GOT3 (cell line): ENCODE results near the gene MTIF3.
A peak's percentile ranks its signal among the peaks of the same experiment; 100 is the strongest.

Experiments used
- DNase-seq: peaks from one replicate; lab custom pipeline; 2025; ENCODE audit warnings: mixed read lengths; lab: John Stamatoyannopoulos, UW

Gene MTIF3, protein sequence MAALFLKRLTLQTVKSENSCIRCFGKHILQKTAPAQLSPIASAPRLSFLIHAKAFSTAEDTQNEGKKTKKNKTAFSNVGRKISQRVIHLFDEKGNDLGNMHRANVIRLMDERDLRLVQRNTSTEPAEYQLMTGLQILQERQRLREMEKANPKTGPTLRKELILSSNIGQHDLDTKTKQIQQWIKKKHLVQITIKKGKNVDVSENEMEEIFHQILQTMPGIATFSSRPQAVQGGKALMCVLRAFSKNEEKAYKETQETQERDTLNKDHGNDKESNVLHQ

DNA sequence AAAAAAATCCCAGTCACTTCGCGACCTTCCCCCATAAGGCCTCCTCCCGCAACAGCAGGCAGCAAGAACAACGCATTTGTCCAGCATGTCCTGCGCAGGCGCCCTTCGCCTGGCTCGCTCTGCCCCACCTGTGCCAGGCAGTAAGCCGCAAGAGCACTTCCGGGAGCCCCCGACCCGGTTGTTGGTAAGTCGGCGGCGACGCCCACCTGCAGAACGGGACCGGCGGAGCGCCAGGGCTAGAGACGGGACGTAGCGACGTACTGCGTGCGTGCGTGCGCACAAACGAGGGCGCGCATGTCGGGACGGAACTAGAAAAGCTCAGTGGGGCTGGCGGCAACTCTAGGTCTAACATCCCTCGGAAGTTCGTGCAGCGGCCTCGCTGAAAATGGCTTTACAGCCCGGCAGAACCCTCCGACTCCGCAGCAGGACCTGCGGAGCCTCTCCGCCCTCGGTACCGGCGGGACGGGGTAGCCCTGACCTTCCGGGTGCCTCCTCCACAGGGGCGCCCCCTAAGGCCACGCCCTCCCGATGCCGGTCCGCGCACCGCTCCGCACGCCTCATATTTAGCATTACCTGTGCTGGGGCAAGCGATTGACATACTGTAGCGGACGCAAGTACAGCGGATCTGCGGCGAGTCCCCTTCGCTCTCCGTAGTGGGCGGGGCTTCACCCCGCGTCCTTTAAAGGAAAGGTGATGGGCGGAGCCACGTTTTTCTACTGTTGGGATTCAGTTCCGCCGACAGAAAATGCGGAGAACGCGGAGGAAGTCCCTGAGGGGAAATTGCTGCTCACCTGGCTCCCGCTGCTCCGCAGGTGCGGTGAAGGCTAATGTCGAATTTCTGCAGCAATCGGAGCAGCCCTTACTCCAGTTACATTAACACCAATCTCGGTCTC is at the start of gene MTIF3:
MTIF3 (minus strand) TSS at position 629 of the 893 bp plus-strand sequence. CDS start 10,116 bp downstream, outside the sequence.
- peak; percentile 60 for DNase-seq

DNA sequence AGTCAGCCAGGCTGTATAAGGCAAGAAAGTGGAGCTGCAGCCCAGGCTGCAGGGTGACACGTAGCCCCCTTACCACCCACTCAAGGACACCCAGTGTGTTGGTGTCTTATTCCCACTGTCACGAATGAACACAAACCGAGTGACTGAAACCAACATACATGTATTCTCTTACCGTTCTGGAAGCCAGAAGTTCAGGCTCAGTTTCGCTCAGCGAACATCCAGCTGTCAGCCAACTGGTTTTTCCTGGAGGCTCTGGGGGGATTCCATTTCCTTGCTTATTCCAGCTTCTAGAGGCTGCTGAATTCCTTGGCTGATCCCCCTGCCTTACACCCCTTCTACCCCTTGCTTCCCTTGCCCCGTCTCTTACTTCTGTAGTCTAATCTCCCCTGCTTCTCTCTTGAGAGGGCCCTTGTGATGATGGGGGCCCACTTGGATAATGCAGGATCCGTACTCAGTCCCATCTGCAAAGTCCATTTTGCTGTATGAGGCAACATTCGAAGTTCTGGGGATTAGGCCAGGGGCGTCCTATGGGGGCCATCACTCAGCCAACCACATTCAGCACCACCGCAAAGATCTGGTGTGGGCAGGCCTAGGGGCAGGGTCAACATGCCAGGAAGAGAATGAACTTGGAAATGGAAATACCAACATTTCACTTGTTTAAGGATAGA is 47.3 kb upstream of the MTIF3 start:
- no peak for DNase-seq

DNA sequence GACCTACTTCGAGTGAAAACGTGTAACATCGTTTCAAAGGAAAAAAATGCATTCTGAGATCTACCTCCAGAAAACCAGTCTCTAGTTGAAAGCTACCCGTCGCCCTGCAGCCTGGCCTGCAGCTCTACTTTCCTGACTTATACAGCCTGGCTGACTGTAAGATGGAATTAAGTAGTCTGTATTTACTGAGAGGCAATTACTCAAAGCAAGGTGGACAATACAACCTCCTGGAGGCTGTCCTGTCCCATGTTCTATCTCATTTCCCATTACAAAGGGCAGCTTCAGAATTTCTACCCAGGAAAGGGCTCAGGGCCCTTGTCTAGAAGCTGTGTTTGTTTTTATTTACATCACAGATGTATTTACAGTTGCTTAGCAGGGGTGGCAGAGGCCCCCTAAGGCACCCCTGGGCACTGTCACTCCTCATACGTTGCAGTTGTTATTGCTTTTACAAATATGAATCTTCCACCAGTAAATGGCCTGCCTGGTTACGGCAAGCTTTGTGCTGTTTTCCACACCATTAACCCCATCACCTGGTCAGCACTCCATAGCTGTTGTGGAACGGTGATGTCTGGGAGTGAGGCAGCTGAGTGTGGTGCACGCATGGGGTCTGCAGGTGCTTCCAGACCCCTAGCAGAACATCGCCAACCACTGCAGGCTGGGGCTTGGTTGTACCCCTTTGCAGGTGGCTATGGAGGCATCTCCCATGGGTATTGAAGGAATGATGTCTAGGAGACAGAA is 46.3 kb upstream of the MTIF3 start:
- no peak for DNase-seq

DNA sequence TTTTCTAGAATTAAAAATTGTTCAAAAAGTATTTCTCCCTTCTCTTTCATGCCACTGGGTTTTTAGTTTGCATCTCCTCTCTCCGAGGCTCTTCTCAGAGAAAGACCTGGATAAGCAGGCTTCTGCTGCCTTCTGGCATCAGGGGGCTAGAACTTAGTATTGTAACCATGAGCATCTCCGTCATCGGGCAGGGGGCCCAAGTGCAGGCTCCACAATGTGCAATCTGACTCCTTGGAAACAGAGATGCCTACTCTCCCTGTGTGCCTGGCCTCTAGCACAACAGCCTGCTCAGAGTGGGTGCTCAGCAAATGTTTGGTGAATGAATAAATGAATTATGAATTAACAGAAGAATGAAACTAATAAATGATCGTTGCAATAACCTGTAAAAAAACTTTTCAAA is 45.6 kb upstream of the MTIF3 start:
- DNase-seq: no peak

DNA sequence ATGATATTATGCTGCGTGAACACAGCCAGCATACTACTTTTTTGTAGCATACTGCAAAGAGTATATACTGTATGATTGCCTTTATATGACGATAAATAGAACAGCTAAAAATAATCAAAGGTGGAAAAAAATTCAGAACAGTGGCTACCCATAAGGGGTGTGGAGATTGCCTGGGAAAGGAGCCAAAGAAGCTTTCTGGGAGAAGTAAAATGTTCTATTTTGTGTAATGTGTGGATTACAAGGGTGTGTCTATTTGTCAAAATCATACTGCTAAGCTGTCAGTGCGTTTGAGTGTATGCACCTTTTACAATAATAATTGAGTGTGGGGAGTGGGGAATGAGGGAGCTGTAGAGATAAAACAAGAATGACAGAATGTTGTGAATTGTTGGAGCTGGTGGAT is 45.2 kb upstream of the MTIF3 start:
- DNase-seq: no peak

DNA sequence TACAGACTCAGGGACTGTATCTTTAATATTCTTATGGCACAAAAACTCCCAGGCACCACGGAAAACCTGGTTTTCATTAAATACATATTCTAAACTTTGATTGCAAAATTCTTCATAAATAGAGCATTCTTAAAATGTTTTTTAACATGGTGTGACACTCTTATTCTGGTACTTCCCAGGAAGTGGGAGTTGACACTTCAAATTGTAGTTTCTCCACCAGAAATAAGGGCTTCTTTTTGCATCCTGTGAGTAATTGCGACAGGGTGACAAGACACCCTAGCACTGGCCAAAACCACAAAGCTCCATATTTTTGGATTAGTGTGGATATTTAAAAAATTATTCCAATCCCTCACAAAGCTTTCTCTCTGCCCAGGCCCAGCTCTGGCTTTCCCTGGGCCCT is 43.6 kb upstream of the MTIF3 start:
- DNase-seq: no peak

DNA sequence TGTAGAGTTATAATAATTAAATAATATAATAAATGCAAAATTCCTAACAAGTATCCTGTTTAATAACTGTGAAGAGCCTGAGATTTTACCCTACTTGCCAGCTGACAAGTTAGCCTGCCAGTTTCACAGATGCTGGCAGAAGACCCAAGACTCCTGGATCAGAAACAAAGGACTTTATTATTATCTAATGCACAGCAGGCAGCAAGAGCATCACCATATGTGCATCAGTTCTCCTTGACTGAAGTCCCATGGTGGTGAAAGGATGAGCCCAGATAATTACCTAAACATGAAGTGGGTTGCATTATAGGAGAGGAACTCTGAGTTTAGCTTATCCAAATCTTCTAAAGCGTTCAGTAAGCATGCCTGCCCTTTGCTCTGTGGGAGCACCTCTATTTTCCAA is 39.1 kb upstream of the MTIF3 start:
- no peak for DNase-seq

DNA sequence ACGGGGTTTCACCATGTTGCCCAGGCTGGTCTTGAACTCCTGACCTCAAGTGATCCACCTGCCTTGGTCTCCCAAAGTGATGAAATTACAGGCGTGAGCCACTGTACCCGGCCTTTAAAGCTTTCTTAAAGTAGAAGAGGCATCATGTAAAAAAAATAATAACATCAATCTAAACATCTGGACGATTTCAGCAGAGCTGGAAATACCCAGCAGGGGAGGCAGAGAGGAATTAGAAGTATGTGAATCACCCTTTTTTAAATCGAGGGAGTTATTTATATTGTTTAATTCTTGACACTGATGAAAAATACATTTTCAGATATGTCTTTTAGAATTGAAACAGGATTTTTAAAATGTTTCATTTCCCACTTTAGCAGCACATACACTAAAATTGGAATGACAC is 37.4 kb upstream of the MTIF3 start:
- DNase-seq: no peak

DNA sequence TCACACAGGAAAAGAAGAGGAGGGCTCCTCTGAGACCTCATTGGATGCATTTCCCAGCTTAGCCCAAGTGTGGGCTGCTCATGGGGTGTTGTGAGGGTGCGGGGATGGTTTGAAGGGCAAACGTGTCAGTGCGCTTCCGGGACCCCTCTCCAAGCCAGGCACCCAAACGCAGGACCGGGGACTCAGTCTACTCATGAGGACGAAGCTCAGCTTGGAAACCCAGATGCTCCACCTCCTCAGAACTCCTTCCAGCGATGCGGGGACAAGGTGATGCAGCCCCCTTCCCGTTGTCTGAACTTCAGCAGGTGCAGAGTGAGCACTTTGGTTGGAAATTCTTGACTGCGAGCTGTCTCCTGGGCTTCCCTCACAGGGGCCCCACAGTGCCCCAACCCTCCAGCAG is 33.1 kb upstream of the MTIF3 start:
- DNase-seq: no peak

DNA sequence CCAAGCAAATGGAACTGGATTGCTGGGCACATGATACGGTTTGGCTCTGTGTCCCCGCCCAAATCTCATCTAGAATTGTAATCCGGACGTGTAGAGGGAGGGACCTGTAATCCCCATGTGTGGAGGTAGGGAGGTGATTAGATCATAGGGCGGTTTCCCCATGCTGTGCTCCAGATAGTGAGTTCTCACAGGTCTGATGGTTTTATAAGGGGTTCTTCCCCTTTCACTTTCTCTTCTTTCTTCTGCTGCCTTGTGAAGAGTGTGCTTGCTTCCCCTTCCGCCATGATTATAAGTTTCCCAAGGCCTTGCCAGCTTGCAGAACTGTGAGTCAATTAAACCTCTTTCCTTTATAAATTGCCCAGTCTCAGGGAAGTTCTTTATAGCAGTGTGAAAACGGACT is 32.6 kb upstream of the MTIF3 start:
- DNase-seq: no peak

DNA sequence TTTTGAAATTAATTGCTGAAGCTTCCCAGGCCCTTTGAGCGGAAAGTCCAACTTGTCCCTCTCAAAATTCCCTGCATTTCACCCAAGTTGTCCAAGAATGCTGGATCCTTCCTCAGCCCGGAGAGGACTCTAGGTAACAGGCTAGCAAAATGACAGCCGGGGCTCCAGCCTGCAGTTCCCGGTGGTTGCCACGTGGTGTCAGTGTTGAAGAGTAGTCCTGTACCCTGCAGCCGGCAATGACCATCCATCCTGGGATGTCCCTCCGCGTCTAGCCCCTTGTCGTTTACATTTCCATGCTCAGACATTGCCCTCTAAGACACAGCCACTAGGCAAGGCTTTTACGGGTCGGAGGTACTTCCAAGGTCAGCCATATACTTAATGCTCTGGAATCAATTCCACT is 31.4 kb upstream of the MTIF3 start:
- DNase-seq: no peak

DNA sequence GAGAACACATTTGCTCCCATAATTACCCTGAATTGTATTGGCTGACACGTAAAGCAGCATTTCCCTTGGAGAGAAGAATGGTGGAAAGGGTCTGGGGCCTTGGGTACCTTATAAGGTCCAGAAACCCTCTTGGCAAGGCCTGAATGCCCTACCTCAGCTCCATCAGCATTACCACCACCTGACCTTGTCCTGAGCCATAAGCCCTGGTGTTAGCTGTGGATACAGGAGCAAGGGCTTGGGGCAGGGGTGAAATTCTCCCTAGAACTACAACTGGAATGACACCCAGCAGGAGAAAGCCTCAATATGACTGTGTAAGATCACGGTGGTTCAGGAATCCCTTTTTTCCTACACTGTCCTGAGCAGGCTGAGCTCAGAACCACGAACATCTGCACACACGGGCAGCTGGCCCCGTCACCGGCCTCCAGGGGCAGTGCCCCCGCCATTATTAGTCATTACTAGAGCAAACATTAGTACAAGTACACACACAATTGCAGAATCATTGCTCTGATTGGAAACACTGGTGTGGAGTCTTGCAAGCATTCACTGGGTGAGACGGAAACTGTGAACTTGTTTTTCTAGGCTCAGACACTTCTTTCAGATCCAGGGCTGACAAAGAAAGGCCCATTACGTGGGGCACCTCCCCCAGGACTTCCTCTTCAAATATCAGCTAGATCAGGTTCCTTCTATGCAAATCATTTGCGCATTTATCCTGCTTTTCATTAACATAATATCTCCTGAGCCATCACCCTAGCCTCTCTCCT is 26.8 kb upstream of the MTIF3 start:
- DNase-seq: no peak

DNA sequence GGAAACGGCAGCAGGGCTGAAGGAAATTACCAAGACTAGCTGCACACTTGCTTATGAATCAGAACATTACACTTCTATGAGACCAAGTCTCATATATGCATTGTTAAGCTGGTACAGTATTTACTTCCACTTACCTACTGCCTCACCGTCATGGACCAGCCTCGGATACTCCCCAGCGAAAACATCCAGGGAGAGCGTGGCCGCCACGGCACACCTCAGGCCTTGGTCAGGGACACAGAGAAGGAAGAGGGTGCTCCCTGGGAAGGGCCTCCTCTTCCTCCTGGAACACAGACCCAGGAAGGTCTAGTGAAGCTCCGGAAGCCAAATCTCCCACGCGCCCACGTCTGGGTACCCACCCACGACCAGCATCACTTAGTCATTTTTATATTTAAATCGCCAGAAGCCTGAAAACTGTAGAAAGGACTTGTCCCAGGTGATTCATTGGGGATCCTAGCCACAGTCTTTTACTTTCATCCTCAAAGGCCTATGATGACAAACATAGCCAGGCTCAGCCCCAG is 24.4 kb upstream of the MTIF3 start:
- no peak for DNase-seq

DNA sequence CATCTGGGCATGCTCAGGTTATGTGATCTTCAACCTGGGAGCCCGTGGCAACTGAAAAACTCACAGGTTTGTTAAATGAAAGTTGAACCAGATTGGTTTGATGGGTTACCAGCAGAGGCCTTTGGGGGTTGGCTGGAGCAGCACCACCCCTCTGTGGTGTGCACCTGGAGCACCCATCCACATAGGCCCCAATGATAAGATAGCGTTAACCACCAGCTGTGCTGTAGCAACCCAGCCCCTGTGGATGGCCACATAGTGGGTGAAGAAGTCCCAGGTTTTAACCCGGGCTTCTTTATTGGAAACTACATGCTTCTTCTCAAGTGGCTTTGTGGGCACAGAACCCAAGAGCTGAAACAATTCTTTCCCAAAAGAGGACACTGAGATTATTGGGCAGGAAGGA is 22.6 kb upstream of the MTIF3 start:
- no peak for DNase-seq

DNA sequence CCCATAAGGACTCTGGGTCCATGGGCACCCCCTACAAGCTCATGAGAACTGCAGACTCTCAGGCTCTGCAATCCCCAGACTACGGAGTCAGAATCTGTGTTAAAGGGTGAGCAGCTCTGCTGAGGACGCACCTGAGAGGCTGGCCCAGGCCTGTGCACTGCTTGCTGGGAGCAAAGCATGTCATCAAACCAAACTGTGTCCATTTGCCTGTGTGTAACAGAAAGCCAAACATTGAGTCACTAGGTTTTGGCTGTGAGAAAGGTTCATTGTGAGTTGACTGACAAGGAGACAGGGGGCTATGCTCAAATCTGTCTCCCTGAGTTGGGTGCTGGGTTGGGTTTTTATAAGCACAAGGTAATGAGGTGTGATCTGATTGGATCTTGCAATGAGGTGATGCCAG is 22.1 kb upstream of the MTIF3 start:
- DNase-seq: no peak

DNA sequence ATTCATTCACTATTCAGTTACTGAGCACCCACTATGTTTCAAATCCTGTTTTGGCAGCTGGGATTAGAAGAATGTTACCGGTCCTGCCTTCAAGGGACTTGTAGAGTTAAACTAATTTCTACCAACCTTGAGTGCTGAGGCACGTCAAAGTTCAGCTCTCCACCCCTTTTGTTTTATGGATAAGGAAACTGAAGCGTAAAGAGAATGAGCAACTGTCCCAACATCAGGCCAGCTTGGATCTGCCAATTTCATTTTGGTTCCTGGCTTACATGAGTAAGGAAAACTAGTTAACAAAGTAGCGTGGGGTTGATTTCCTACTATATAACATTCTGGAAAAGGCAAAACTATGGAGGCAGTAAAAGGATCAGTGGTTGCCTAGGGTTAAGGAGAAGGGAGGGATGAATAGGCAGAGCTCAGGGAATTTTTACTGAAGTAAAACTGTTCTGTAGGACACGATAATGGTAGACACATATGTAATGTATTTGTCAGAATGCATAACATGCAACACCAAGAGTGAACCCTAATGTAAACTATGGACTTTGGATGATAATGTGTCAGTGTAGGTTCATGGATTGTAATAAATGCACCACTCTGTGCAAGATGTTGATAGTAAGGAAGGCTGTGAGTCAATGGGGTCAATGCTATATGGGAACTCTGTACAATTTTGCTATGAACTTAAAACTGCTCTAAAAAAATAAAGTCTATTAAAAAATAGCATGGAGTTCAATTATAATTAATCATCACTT is 19.9 kb upstream of the MTIF3 start:
- no peak for DNase-seq

DNA sequence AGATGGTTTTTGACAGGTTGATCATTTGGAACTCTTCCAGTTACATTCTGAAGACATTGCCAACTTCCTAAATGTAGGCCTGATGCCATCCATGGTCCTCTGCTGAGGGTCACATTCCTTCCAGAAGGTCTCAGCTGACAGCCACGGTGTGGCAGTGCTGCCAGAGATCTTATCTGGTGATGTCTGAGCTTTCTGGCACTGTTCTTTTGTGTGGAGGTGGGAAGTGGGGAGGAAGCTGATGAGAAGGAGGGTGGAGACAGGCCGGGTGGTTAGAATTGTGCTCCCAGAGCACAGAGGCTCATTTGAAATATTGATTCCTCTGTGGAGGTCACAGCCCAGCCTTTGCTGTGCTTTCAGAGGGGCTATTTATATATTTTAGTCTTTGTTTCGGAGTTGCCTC is 16.1 kb upstream of the MTIF3 start:
- no peak for DNase-seq

DNA sequence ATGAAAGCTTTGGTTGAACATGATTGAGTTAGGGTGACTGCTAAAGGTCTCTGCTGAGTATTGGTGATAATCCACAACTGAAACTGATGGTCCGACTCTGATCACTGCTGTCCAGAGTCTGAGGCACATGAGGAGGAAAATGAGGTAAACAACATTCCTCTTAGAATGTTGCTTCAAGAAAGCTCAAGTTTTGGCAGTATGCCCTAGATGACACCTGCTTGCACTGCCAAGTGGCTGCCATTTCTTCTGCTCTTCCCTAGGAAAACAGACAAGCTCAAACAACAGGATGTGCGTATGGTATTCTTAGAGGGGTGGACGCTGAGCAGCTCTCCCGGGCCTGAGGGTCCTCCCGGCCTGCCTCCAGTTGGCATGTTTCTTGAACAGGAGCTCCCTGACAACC is 15.2 kb upstream of the MTIF3 start:
- no peak for DNase-seq

DNA sequence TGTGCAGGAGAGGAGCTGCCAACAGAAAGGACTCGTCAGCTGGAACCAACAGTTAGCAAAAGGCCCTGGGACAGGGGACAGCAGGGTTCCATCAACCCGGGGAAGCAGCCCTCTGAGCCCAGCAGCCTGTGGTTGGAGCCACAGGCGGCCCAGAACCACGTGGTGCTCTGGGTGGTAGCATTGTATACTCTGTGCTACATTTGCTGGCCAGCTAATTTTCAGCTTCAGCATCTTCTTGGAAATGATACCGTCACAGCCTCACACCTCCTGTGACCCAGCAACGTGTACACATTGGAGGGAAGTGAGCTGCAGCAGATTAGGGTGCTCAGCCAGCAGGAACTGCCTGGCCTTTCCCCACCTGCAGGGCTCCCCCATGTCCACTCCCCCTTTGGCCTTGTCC is 13.1 kb upstream of the MTIF3 start:
- DNase-seq: no peak

DNA sequence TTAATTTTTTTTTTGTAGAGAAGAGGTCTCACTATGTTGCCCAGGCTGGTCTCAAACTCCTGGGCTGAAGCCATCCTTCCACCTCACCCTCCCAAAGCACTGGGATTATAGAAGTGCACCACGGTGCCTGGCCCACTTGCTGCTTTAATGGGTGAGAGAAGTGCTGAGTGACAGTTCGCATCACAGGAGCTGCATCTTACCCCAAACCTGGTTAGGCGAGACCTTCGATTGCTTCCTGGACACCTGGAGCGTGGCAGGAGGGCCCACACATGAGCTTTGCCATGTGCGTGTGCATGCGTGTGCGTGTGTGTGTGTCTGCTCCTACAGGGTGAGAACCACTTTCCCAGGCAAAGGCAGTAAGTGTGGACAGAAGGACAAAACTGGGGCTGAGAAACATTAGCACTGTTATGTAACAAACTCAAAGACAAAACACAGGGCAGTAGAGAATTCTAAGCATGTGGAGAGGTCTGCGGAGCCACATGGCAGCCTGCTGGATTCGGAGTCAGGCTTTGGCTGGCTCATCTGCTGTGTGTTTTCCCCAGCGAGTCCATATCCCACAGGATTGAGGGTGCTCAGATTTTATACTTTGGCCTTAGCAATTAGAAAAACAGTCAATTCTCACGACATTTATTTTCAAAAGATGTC is 11.7 kb upstream of the MTIF3 start:
- no peak for DNase-seq
